GM19023 (cell line): ENCODE results near the gene ABCC8.

Experiments used
- ATAC-seq: cut with Tn5 transposase; IDR thresholded peaks from one replicate; pipeline ENCODE4 v1.9.1; 2021; ENCODE audit warnings: mild to moderate bottlenecking, moderate library complexity; ENCODE audit not compliant: unreplicated experiment

Gene ABCC8

GRCh38 chr11:17389211-17389956, 87.3 kb downstream of the ABCC8 start:
- ATAC-seq: peak; percentile 61

- ATAC-seq: peak; percentile 47
Measured at GRCh38 chr11:17388609-17389210, 87.9 kb downstream of the ABCC8 start, which contains the start of gene KCNJ11. Gene KCNJ11, minus strand, starts transcription at chr11:17388659. Its CDS starts 568 bp downstream, at chr11:17388091.

GRCh38 chr11:17387811-17388210, 88.8 kb downstream of the ABCC8 start:
- ATAC-seq: no peak

- ATAC-seq: no peak
Measured at GRCh38 chr11:17387254-17387653, 89.4 kb downstream of the ABCC8 start.

GRCh38 chr11:17386331-17387084, 90.1 kb downstream of the ABCC8 start:
- ATAC-seq: peak; percentile 55

- no peak for ATAC-seq
Measured at GRCh38 chr11:17385926-17386325, 90.7 kb downstream of the ABCC8 start.

- ATAC-seq: no peak
Measured at GRCh38 chr11:17385492-17385891, 91.2 kb downstream of the ABCC8 start.

GRCh38 chr11:17384002-17384511, 92.6 kb downstream of the ABCC8 start:
- peak; percentile 46 for ATAC-seq

GRCh38 chr11:17383461-17383860, 93.2 kb downstream of the ABCC8 start:
- ATAC-seq: no peak

GRCh38 chr11:17382046-17382728, 94.5 kb downstream of the ABCC8 start:
- ATAC-seq: no peak

- no peak for ATAC-seq
Measured at GRCh38 chr11:17381156-17381555, 95.5 kb downstream of the ABCC8 start.

- no peak for ATAC-seq
Measured at GRCh38 chr11:17379383-17380180, 97.1 kb downstream of the ABCC8 start.

- ATAC-seq: no peak
Measured at GRCh38 chr11:17378655-17379054, 98.0 kb downstream of the ABCC8 start.

GRCh38 chr11:17376493-17376892, 100.2 kb downstream of the ABCC8 start:
- ATAC-seq: no peak

GRCh38 chr11:17375547-17375946, 101.1 kb downstream of the ABCC8 start:
- no peak for ATAC-seq

GRCh38 chr11:17371614-17372013, 105.0 kb downstream of the ABCC8 start:
- no peak for ATAC-seq

GRCh38 chr11:17369684-17370243, 106.9 kb downstream of the ABCC8 start:
- ATAC-seq: no peak

GRCh38 chr11:17369094-17369493, 107.6 kb downstream of the ABCC8 start:
- ATAC-seq: no peak

GRCh38 chr11:17368551-17368950, 108.1 kb downstream of the ABCC8 start:
- ATAC-seq: no peak

- ATAC-seq: no peak
Measured at GRCh38 chr11:17366495-17366894, 110.2 kb downstream of the ABCC8 start.
